ENCODE measurements around the gene TRMT13. TPM values are rescaled to one million over a fixed set of nuclear protein-coding genes. Genes with fewer than 3 reads are reported as not detected.

TRMT13 gene
- total and polyA plus RNA-seq, 2 donors (not counting 3 experiments of a cell fraction or from before 2014, with no cell fraction given), result 2.9 to 14.1 TPM

GRCh38 chr1:100130552-100131077 lies 2.3 kb upstream of the TRMT13 start:
- Histone ChIP-seq H3K27ac (ENCODE audit: insufficient read depth, low read depth, low read length) (no peak overlapping the region), H3K79me2 (ENCODE audit: control insufficient read depth, insufficient read depth, low read length) (peaks cover 53% of the 10 kb centered on the region), H2AFZ (ENCODE audit: low read depth, low read length) (no peak overlapping the region), H3K9me3 (replicated peaks; ENCODE audit: control insufficient read depth, insufficient read depth, low read length) (no peaks in the 10 kb centered on the region), H3K4me2 (ENCODE audit: insufficient read depth, low read length) (peak overlapping the region; percentile 40), H3K36me3 (ENCODE audit: control insufficient read depth in 2 of 2, extremely low read depth in 1 of 2, insufficient read depth in 2 of 2, low read length in 2 of 2) (no peaks in the 10 kb centered on the region), H3K9ac (replicated peaks; ENCODE audit: extremely low read depth, insufficient read depth, low read length) (no peak overlapping the region), H4K20me1 (replicated peaks; ENCODE audit: control insufficient read depth, extremely low read depth, insufficient read depth, low read length) (no peaks in the 10 kb centered on the region), H3K4me1 (ENCODE audit: control insufficient read depth, extremely low read depth, insufficient read depth, low read length) (peaks cover 24% of the 10 kb centered on the region), H3K9me1 (replicated peaks; ENCODE audit: control insufficient read depth, extremely low read depth, insufficient read depth, low read length) (no peaks in the 10 kb centered on the region), H3K27me3 (ENCODE audit: control insufficient read depth in 2 of 2, insufficient read depth in 2 of 2, low read length in 2 of 2) (no peaks in the 10 kb centered on the region), H3K4me3 (replicated peaks in 1 of 3; ENCODE audit: insufficient read depth in 1 of 3, low read depth in 1 of 3, low read length in 3 of 3) (no peak overlapping the region)
- BruUV-seq (replicated peaks), result no TSS peak
- CTCF ChIA-PET, result interaction anchor here (0.7 to 1.1 kb wide), 3 partner anchors 329 to 738 kb away, joined by 3 read pairs; no protein-coding TSS in a partner anchor
- FAIRE-seq (peak; percentile 81), DNase-seq (ENCODE audit: low read depth, low spot score) (peak; percentile 37)
- TF ChIP-seq EZH2 (IDR thresholded peaks at IDR 0.05; ENCODE audit: borderline replicate concordance, low read depth, low read length, severe bottlenecking) (no peak), JUN (IDR thresholded peaks at IDR 0.05; ENCODE audit: borderline replicate concordance, insufficient read depth, insufficient read length, low read depth) (no peak), POLR2A (IDR thresholded peaks at IDR 0.05; ENCODE audit: low read depth, low read length) (no peak), FOS (IDR thresholded peaks at IDR 0.05; ENCODE audit: borderline replicate concordance, insufficient read depth, low read length) (no peak), CTCF (IDR thresholded peaks at IDR 0.05; ENCODE audit: extremely low read depth in 1 of 2, insufficient read depth in 1 of 2, low read depth in 1 of 2, low read length in 2 of 2) (no peak), MAX (IDR thresholded peaks at IDR 0.05; ENCODE audit: insufficient read depth, insufficient read length) (no peak), POLR2AphosphoS5 (IDR thresholded peaks at IDR 0.05; ENCODE audit: insufficient read depth, low read depth, low read length) (no peak), GATA2 (IDR thresholded peaks at IDR 0.05; ENCODE audit: insufficient read depth, insufficient read length, low read depth, low read length) (no peak), MYC (IDR thresholded peaks at IDR 0.05; ENCODE audit: low read depth, low read length) (no peak)
- intact Hi-C loops (cut with micrococcal nuclease), result loop anchor here (5.0 to 10.0 kb wide), 3 partner anchors 158 to 764 kb away; partner anchors contain the start of genes EXTL2 and SLC30A7
- dilution Hi-C loops (cut with MboI; ENCODE audit: extremely low pct_ligation_motif_present, low sequenced_read_pairs), result no loop called here
- POLR2A ChIA-PET, result no interaction called here
